HG02943 (cell line): Measurements from ENCODE around the gene KIF4A.

Source experiments
- ATAC-seq: cut with Tn5 transposase; IDR thresholded peaks from one replicate; pipeline ENCODE4 v1.9.1; 2021; ENCODE audit warnings: mild to moderate bottlenecking, low read depth, moderate library complexity; ENCODE audit not compliant: unreplicated experiment

Gene KIF4A

GRCh38 chrX:70464051-70464450, 174.1 kb downstream of the KIF4A start:
- no peak for ATAC-seq

GRCh38 chrX:70466968-70467367, 177.1 kb downstream of the KIF4A start:
- ATAC-seq: no peak

GRCh38 chrX:70468709-70469108, 178.8 kb downstream of the KIF4A start:
- ATAC-seq: no peak
